HCT116 (cell line): ENCODE measurements around the gene CAMSAP1. TPM values are rescaled to one million over a fixed set of nuclear protein-coding genes. Genes with fewer than 3 reads are reported as not detected.

ENCODE experiments used
- ATAC-seq: fragments of 200-7000 bp; cut with Tn5 transposase; 2 replicates; pipeline ENCODE4 v1.9.1; 2020; ENCODE audit warnings: mild to moderate bottlenecking, moderate library complexity
- BruUV-seq: library from RNA; stranded (reverse); fragments of 400-500 nt; replicated peaks from 2 replicates; lab custom pipeline; 2021; lab: Mats Ljungman, UMichigan
- CTCF ChIA-PET: fragments of 300-600 bp; sonication (Branson Sonifier 250); formaldehyde crosslinking; loops from one replicate; lab custom pipeline; 2021; ENCODE audit warnings: antibody characterized with exemption; lab: Charles Lee
- POLR2A ChIA-PET: fragments of 300-600, 350-600 bp; sonication (Branson Sonifier 250); formaldehyde crosslinking; loops from one replicate; lab custom pipeline; 2021; ENCODE audit warnings: antibody characterized with exemption; lab: Charles Lee
- RAD21 ChIA-PET, 2 experiments: fragments of 300-600 bp; sonication (Branson Sonifier 250); formaldehyde crosslinking; loops; one replicate each; lab custom pipeline; 2023; ENCODE audit warnings: low total read pairs in 2 of 2; ENCODE audit not compliant: uncharacterized antibody in 2 of 2, unreplicated experiment in 2 of 2, low non-redundant PET in 1 of 2; lab: Charles Lee
- DNase-seq: peaks from one replicate; pipeline ENCODE4 v3.0.0-alpha.2; 2010; ENCODE audit warnings: low read depth, low spot score
- H2AFZ ChIP-seq: fragments of 200-600 bp; shearing (Covaris generic), sonication (generic); 2 replicates; pipeline ENCODE4 v1.6.1; 2017; ENCODE audit warnings: low read depth, mixed run types, mixed read lengths, antibody characterized with exemption, low read length; ENCODE audit not compliant: poor library complexity, severe bottlenecking
- H3K27ac ChIP-seq: 2 replicates; pipeline ENCODE4 v1.5.1; 2012; ENCODE audit warnings: low read depth, low read length
- H3K27me3 ChIP-seq: fragments of 200-600 bp; sonication (generic); 2 replicates; pipeline ENCODE4 v1.6.1; 2016; ENCODE audit warnings: mixed run types, low read length, mixed read lengths; ENCODE audit not compliant: insufficient read depth
- H3K36me3 ChIP-seq, 2 experiments: fragments of 200-500 bp in 1 of 2; fragments of 200-600 bp in 1 of 2; sonication (Bioruptor generic) in 1 of 2; sonication (generic) in 1 of 2; 2 replicates each; pipeline versions ENCODE4 v1.5.1 to v1.6.1; 2014 to 2016; ENCODE audit warnings: low read length in 2 of 2, inconsistent platforms in 1 of 2, mixed read lengths in 1 of 2, mixed run types in 1 of 2; ENCODE audit not compliant: insufficient read depth in 2 of 2, control insufficient read depth in 1 of 2
- H3K4me1 ChIP-seq, 2 experiments: fragments of 200-600 bp in 1 of 2; sonication (generic) in 1 of 2; 2 replicates each; pipeline versions ENCODE4 v1.5.1 to v1.6.1; 2012 to 2017; ENCODE audit warnings: low read length in 2 of 2, inconsistent platforms in 1 of 2, mild to moderate bottlenecking in 1 of 2, mixed read lengths in 1 of 2, mixed run types in 1 of 2, moderate library complexity in 1 of 2; ENCODE audit not compliant: insufficient read depth in 2 of 2, control insufficient read depth in 1 of 2
- H3K4me2 ChIP-seq: fragments of 200-600 bp; sonication (generic); 2 replicates; pipeline ENCODE4 v1.6.1; 2017; ENCODE audit warnings: mixed run types, low read length, mixed read lengths
- H3K4me3 ChIP-seq, 2 experiments: fragments of 200-600 bp in 1 of 2; sonication (generic) in 1 of 2; replicated peaks in 1 of 2; 2 replicates each; pipeline ENCODE4 v1.5.1; 2011 to 2016; ENCODE audit warnings: low read length in 2 of 2, control low read depth in 1 of 2, low read depth in 1 of 2, mild to moderate bottlenecking in 1 of 2, mixed read lengths in 1 of 2, mixed run types in 1 of 2
- H3K79me2 ChIP-seq: fragments of 200-600 bp; sonication (generic); 2 replicates; pipeline ENCODE4 v1.6.1; 2017; ENCODE audit warnings: mild to moderate bottlenecking, mixed run types, low read length, moderate library complexity, mixed read lengths; ENCODE audit not compliant: insufficient read depth
- H3K9ac ChIP-seq: fragments of 200-600 bp; sonication (generic); 2 replicates; pipeline ENCODE4 v1.6.1; 2016; ENCODE audit warnings: low read length, mixed read lengths
- H3K9me2 ChIP-seq: fragments of 200-600 bp; sonication (generic), shearing (Covaris generic); 2 replicates; pipeline ENCODE4 v1.6.1; 2017; ENCODE audit warnings: mixed run types, mild to moderate bottlenecking, moderate library complexity; ENCODE audit not compliant: insufficient read depth
- H3K9me3 ChIP-seq, 2 experiments: fragments of 200-500 bp in 1 of 2; fragments of 200-600 bp in 1 of 2; sonication (Bioruptor generic) in 1 of 2; sonication (generic) in 1 of 2; 2 replicates each; pipeline ENCODE4 v1.6.1; 2014 to 2017; ENCODE audit warnings: low read length in 2 of 2, mixed read lengths in 2 of 2, inconsistent platforms in 1 of 2, low read depth in 1 of 2, mild to moderate bottlenecking in 1 of 2, mixed run types in 1 of 2, moderate library complexity in 1 of 2; ENCODE audit not compliant: control insufficient read depth in 1 of 2, insufficient read depth in 1 of 2
- H4K20me1 ChIP-seq: fragments of 200-600 bp; sonication (generic), shearing (Covaris generic); 2 replicates; pipeline ENCODE4 v1.6.1; 2017; ENCODE audit warnings: mixed run types, mild to moderate bottlenecking, moderate library complexity; ENCODE audit not compliant: insufficient read depth
- CBX3 ChIP-seq: IDR thresholded peaks from 2 replicates; pipeline ENCODE4 v1.6.1; 2012; ENCODE audit warnings: low read depth
- EGR1 ChIP-seq: IDR thresholded peaks from 2 replicates; pipeline ENCODE4 v1.6.1; 2012; ENCODE audit warnings: low read depth
- EZH2 ChIP-seq: fragments of 200-600 bp; sonication (generic); IDR thresholded peaks from 2 replicates; pipeline ENCODE4 v1.6.1; 2017; ENCODE audit warnings: antibody characterized with exemption, mixed run types
- JUND ChIP-seq: IDR thresholded peaks from 2 replicates; pipeline ENCODE4 v1.6.1; 2012
- POLR2A ChIP-seq: IDR thresholded peaks from 2 replicates; pipeline ENCODE4 v1.7.0; 2011; ENCODE audit warnings: borderline replicate concordance; ENCODE audit not compliant: insufficient read depth, insufficient read length; ENCODE audit errors: extremely low read depth
- POLR2AphosphoS5 ChIP-seq: IDR thresholded peaks from 2 replicates; pipeline ENCODE4 v1.6.1; 2011; ENCODE audit warnings: mild to moderate bottlenecking, low read depth, low read length, moderate library complexity
- RAD21 ChIP-seq: IDR thresholded peaks from 2 replicates; pipeline ENCODE4 v1.6.1; 2012; ENCODE audit warnings: low read depth, mild to moderate bottlenecking
- SRF ChIP-seq: IDR thresholded peaks from 2 replicates; pipeline ENCODE4 v1.6.1; 2012; ENCODE audit warnings: low read depth
- TCF7L2 ChIP-seq: IDR thresholded peaks from 2 replicates; pipeline ENCODE4 v1.7.0; 2011; ENCODE audit warnings: borderline replicate concordance, inconsistent platforms; ENCODE audit not compliant: insufficient read depth, insufficient read length; ENCODE audit errors: extremely low read depth
- intact Hi-C: fragments of 100-400 bp; cut with micrococcal nuclease; formaldehyde crosslinking; loops from 2 replicates; pipeline ENCODE4 v1.10.0; 2022
- total RNA-seq: library from RNA; stranded (reverse); gene quantifications from one replicate; pipeline ENCODE4 v1.2.1, GENCODE V29; 2021; ENCODE audit not compliant: unreplicated experiment

CAMSAP1 gene
- total RNA-seq, 1 experiment from 2014 or later = 33.1 TPM

- intact Hi-C loops = no loop called here
- no peak for TF ChIP-seq EGR1
- no peak overlapping the region for H2AFZ ChIP-seq
- H3K4me3 ChIP-seq = no peak overlapping the region
- no TSS peak for BruUV-seq
- no peak overlapping the region for H3K27ac ChIP-seq
- H4K20me1 ChIP-seq = 0 out of 2 replicates have a peak, but pooled peaks cover 6% of the 10 kb centered on the region
- CTCF ChIA-PET = no interaction called here
- RAD21 ChIA-PET = no interaction called here
- no peaks in the 10 kb centered on the region for H3K4me1 ChIP-seq
- ATAC-seq (no peak), DNase-seq (no peak)
- H3K4me2 ChIP-seq = no peak overlapping the region
- no peaks in the 10 kb centered on the region for H3K9me3 ChIP-seq
- peaks cover 95% of the 10 kb centered on the region for H3K79me2 ChIP-seq
- H3K9me2 ChIP-seq = no peaks in the 10 kb centered on the region
- POLR2A ChIA-PET = no interaction called here
- no peaks in the 10 kb centered on the region for H3K27me3 ChIP-seq
- H3K9ac ChIP-seq = no peak overlapping the region
- H3K36me3 ChIP-seq = no peaks in the 10 kb centered on the region; a peak in 1 of 4 replicates
Observed at GRCh38 chr9:135879619-135880018, 27.7 kb downstream of the CAMSAP1 start.

GRCh38 chr9:135879237-135879601 is 28.1 kb downstream of the CAMSAP1 start:
- H2AFZ ChIP-seq = no peak overlapping the region
- H3K27me3 ChIP-seq = no peaks in the 10 kb centered on the region
- H3K9me2 ChIP-seq = no peaks in the 10 kb centered on the region
- no peaks in the 10 kb centered on the region for H3K4me1 ChIP-seq
- no peaks in the 10 kb centered on the region; a peak in 1 of 4 replicates for H3K36me3 ChIP-seq
- no peak for TF ChIP-seq SRF
- TF ChIP-seq CBX3 = no peak
- no peak for TF ChIP-seq RAD21
- no peak for TF ChIP-seq JUND
- TF ChIP-seq TCF7L2 = no peak
- TF ChIP-seq POLR2A = no peak
- TF ChIP-seq EZH2 = no peak
- TF ChIP-seq POLR2AphosphoS5 = no peak
- H3K4me2 ChIP-seq = no peak overlapping the region
- peaks cover 95% of the 10 kb centered on the region for H3K79me2 ChIP-seq
- ChIA-PET RAD21 (no interaction called here), CTCF (no interaction called here), POLR2A (no interaction called here)
- ATAC-seq (no peak), DNase-seq (no peak)
- intact Hi-C loops = no loop called here
- H3K9me3 ChIP-seq = no peaks in the 10 kb centered on the region
- H4K20me1 ChIP-seq = 0 out of 2 replicates have a peak, but pooled peaks cover 6% of the 10 kb centered on the region
- H3K27ac ChIP-seq = no peak overlapping the region
- no peak overlapping the region for H3K9ac ChIP-seq
- BruUV-seq = TSS peak; percentile 12
- H3K4me3 ChIP-seq = no peak overlapping the region
